ENCODE measurements around the gene PRKCH.

- no peak for TF ChIP-seq CTCF (conservative IDR thresholded peaks at IDR 0.05; ENCODE audit: low read length)
- TF ChIP-seq EZH2phosphoT487 (IDR thresholded peaks at IDR 0.05; ENCODE audit: borderline replicate concordance, low read depth, low read length): no peak
Measured at GRCh38 chr14:61403411-61403810, 82.0 kb downstream of the PRKCH start.
